Epithelial cell of proximal tubule (primary cell): Measurements from ENCODE around the gene PRPF19. TPM values are rescaled to one million over a fixed set of nuclear protein-coding genes. Genes with fewer than 3 reads are reported as not detected.

Experiments used
- DNase-seq: peaks from one replicate; pipeline ENCODE4 v3.0.0-alpha.2; 2011; ENCODE audit warnings: low read depth
- H3K4me3 ChIP-seq: 2 replicates; pipeline ENCODE4 v1.5.1; 2011; ENCODE audit warnings: low read depth, mild to moderate bottlenecking, low read length
- total RNA-seq: library from RNA; depleted of rRNA; stranded (reverse); fragments of >200 nt; gene quantifications from 2 replicates; pipeline ENCODE4 v1.2.3, GENCODE V29; 2015
- TF ChIP-seq, protein P1 (sequence below): conservative IDR thresholded peaks from 2 replicates; pipeline ENCODE4 v1.5.1; 2012; ENCODE audit warnings: low read depth, mild to moderate bottlenecking, low read length

The PRPF19 gene
- total RNA-seq, 1 donor from 2014 or later = 73.2 TPM

GRCh38 chr11:60944490-60945294, 38.3 kb upstream of the PRPF19 start:
- H3K4me3 ChIP-seq = no peak overlapping the region
- no peak for DNase-seq
- TF ChIP-seq, protein P1, sequence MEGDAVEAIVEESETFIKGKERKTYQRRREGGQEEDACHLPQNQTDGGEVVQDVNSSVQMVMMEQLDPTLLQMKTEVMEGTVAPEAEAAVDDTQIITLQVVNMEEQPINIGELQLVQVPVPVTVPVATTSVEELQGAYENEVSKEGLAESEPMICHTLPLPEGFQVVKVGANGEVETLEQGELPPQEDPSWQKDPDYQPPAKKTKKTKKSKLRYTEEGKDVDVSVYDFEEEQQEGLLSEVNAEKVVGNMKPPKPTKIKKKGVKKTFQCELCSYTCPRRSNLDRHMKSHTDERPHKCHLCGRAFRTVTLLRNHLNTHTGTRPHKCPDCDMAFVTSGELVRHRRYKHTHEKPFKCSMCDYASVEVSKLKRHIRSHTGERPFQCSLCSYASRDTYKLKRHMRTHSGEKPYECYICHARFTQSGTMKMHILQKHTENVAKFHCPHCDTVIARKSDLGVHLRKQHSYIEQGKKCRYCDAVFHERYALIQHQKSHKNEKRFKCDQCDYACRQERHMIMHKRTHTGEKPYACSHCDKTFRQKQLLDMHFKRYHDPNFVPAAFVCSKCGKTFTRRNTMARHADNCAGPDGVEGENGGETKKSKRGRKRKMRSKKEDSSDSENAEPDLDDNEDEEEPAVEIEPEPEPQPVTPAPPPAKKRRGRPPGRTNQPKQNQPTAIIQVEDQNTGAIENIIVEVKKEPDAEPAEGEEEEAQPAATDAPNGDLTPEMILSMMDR = peak; percentile 36

- H3K4me3 ChIP-seq = no peak overlapping the region
- DNase-seq = no peak
- TF ChIP-seq, protein P1 = no peak
These were observed 36.7 kb upstream of the PRPF19 start for GRCh38 chr11:60942970-60943565.

- H3K4me3 ChIP-seq = no peak overlapping the region
- TF ChIP-seq, protein P1 = no peak
- DNase-seq = no peak
These were observed 35.8 kb upstream of the PRPF19 start for GRCh38 chr11:60942219-60942618.

- DNase-seq = no peak
- TF ChIP-seq, protein P1 = no peak
These were observed 35.2 kb upstream of the PRPF19 start for GRCh38 chr11:60941371-60942119.

GRCh38 chr11:60939855-60940254, 33.5 kb upstream of the PRPF19 start:
- TF ChIP-seq, protein P1 = no peak
- DNase-seq = no peak
- H3K4me3 ChIP-seq = no peak overlapping the region

More at GRCh38 chr11:60941371-60942119, 35.2 kb upstream of the PRPF19 start:
- no peak overlapping the region for H3K4me3 ChIP-seq

DNA sequence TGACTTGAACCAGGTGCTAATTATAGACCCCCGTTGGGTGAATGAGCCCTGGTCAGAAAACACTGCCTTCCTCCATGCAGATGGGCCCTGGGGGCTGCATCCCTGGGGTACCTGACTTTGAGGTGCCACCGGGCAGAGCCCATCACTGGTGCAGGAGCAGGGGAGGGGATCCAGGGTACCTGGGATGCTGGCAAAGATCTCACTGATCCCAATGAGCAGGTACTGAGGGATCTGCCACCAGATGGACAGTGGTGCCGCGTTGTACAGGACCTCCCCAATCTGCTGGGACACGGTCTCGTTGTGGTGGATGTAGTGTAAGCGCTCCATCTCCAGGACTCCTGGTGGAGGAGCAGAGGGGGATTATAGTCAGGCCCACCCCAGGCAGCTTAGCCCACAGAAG, 32.9 kb upstream of the PRPF19 start:
- DNase-seq = no peak
- H3K4me3 ChIP-seq = no peak overlapping the region
- TF ChIP-seq, protein P1 = no peak
